DOHH2 (cell line): ENCODE data around the gene PCDH11Y.
"Not testable (repeated sequence)": the region's sequence is repeated elsewhere in the genome, so short reads cannot be mapped to it uniquely, and the experiment has no call there.

ENCODE experiments used
- H3F3A ChIP-seq: fragments of 200-600 bp; sonication (generic), shearing (Covaris generic); 2 replicates; pipeline ENCODE4 v1.6.0; 2016; ENCODE audit warnings: antibody characterized with exemption, mild to moderate bottlenecking; ENCODE audit not compliant: control insufficient read depth, insufficient read depth
- H3K27ac ChIP-seq: fragments of 200-600 bp; sonication (generic); 2 replicates; pipeline ENCODE4 v1.5.1; 2014; ENCODE audit warnings: low read depth, mild to moderate bottlenecking, low read length, moderate library complexity
- H3K27me3 ChIP-seq: fragments of 200-600 bp; sonication (generic); 2 replicates; pipeline ENCODE4 v1.6.1; 2014; ENCODE audit warnings: mild to moderate bottlenecking, low read length, mixed read lengths; ENCODE audit not compliant: control insufficient read depth
- H3K36me3 ChIP-seq: fragments of 200-600 bp; sonication (generic); 2 replicates; pipeline ENCODE4 v1.6.1; 2014; ENCODE audit warnings: mild to moderate bottlenecking, low read length, moderate library complexity, mixed read lengths; ENCODE audit not compliant: control insufficient read depth
- H3K4me1 ChIP-seq: fragments of 200-600 bp; sonication (generic); 2 replicates; pipeline ENCODE4 v1.6.1; 2014; ENCODE audit warnings: mild to moderate bottlenecking, low read length, mixed read lengths; ENCODE audit not compliant: control insufficient read depth
- H3K4me2 ChIP-seq: fragments of 200-600 bp; sonication (generic); 2 replicates; pipeline ENCODE4 v1.6.0; 2014; ENCODE audit warnings: mild to moderate bottlenecking, low read length, moderate library complexity
- H3K4me3 ChIP-seq: fragments of 200-600 bp; sonication (generic); 2 replicates; pipeline ENCODE4 v1.5.1; 2014; ENCODE audit warnings: mild to moderate bottlenecking, low read length, mixed read lengths
- H3K79me2 ChIP-seq: fragments of 200-600 bp; sonication (generic); 2 replicates; pipeline ENCODE4 v1.6.1; 2014; ENCODE audit warnings: mild to moderate bottlenecking, low read length, mixed read lengths; ENCODE audit not compliant: control insufficient read depth
- H3K9me2 ChIP-seq: fragments of 200-600 bp; sonication (generic); replicated peaks from 2 replicates; pipeline ENCODE4 v1.6.1; 2014; ENCODE audit warnings: mild to moderate bottlenecking, low read length, mixed read lengths; ENCODE audit not compliant: control insufficient read depth
- H3K9me3 ChIP-seq: fragments of 200-600 bp; sonication (generic); 2 replicates; pipeline ENCODE4 v1.6.1; 2014; ENCODE audit warnings: antibody characterized with exemption, low read length, mixed read lengths; ENCODE audit not compliant: control insufficient read depth, insufficient read depth
- H4K20me1 ChIP-seq: fragments of 200-600 bp; sonication (generic); 2 replicates; pipeline ENCODE4 v1.6.0; 2014; ENCODE audit warnings: low read depth, mild to moderate bottlenecking, antibody characterized with exemption, low read length, moderate library complexity; ENCODE audit not compliant: control insufficient read depth, insufficient read depth

Gene PCDH11Y

GRCh38 chrY:5215116-5215515 lies 215.0 kb downstream of the PCDH11Y start:
- not testable (repeated sequence) for H3F3A ChIP-seq, H3K27ac ChIP-seq, H3K9me2 ChIP-seq, H3K4me1 ChIP-seq, H3K4me3 ChIP-seq, H4K20me1 ChIP-seq, H3K36me3 ChIP-seq, H3K4me2 ChIP-seq, H3K79me2 ChIP-seq, H3K9me3 ChIP-seq, H3K27me3 ChIP-seq

- H4K20me1 ChIP-seq, H3K9me3 ChIP-seq, H3K27me3 ChIP-seq, H3F3A ChIP-seq, H3K4me3 ChIP-seq, H3K9me2 ChIP-seq, H3K79me2 ChIP-seq, H3K27ac ChIP-seq, H3K36me3 ChIP-seq, H3K4me2 ChIP-seq, H3K4me1 ChIP-seq: not testable (repeated sequence)
Measured at GRCh38 chrY:5324931-5325330, 324.8 kb downstream of the PCDH11Y start.

- not testable (repeated sequence) for H3K4me1 ChIP-seq, H4K20me1 ChIP-seq, H3K36me3 ChIP-seq, H3K27ac ChIP-seq, H3K9me3 ChIP-seq, H3K9me2 ChIP-seq, H3F3A ChIP-seq, H3K4me3 ChIP-seq, H3K27me3 ChIP-seq, H3K79me2 ChIP-seq, H3K4me2 ChIP-seq
Measured at GRCh38 chrY:5342220-5342619, 342.1 kb downstream of the PCDH11Y start.

GRCh38 chrY:5543705-5544104 lies 543.6 kb downstream of the PCDH11Y start:
- H3K4me3 ChIP-seq, H3K79me2 ChIP-seq, H3F3A ChIP-seq, H3K4me1 ChIP-seq, H4K20me1 ChIP-seq, H3K9me2 ChIP-seq, H3K9me3 ChIP-seq, H3K27ac ChIP-seq, H3K4me2 ChIP-seq, H3K36me3 ChIP-seq, H3K27me3 ChIP-seq: not testable (repeated sequence)

- H3K36me3 ChIP-seq, H3K9me2 ChIP-seq, H3K4me3 ChIP-seq, H3K4me1 ChIP-seq, H3K79me2 ChIP-seq, H3K27me3 ChIP-seq, H3K4me2 ChIP-seq, H3F3A ChIP-seq, H3K9me3 ChIP-seq, H4K20me1 ChIP-seq, H3K27ac ChIP-seq: not testable (repeated sequence)
Measured at GRCh38 chrY:5638589-5638988, 638.5 kb downstream of the PCDH11Y start.

- H4K20me1 ChIP-seq, H3K4me3 ChIP-seq, H3K79me2 ChIP-seq, H3F3A ChIP-seq, H3K27me3 ChIP-seq, H3K36me3 ChIP-seq, H3K4me1 ChIP-seq, H3K9me3 ChIP-seq, H3K9me2 ChIP-seq, H3K4me2 ChIP-seq, H3K27ac ChIP-seq: not testable (repeated sequence)
Measured at GRCh38 chrY:5679265-5679664, 679.2 kb downstream of the PCDH11Y start.

- not testable (repeated sequence) for H3F3A ChIP-seq, H3K27me3 ChIP-seq, H3K79me2 ChIP-seq, H3K9me3 ChIP-seq, H3K4me1 ChIP-seq, H3K36me3 ChIP-seq, H4K20me1 ChIP-seq, H3K9me2 ChIP-seq, H3K4me2 ChIP-seq, H3K27ac ChIP-seq, H3K4me3 ChIP-seq
Measured at GRCh38 chrY:5708727-5709126, 708.6 kb downstream of the PCDH11Y start.

- not testable (repeated sequence) for H4K20me1 ChIP-seq, H3K4me2 ChIP-seq, H3F3A ChIP-seq, H3K27ac ChIP-seq, H3K27me3 ChIP-seq, H3K4me1 ChIP-seq, H3K79me2 ChIP-seq, H3K9me2 ChIP-seq, H3K9me3 ChIP-seq, H3K4me3 ChIP-seq, H3K36me3 ChIP-seq
Measured at GRCh38 chrY:5709788-5710381, 709.8 kb downstream of the PCDH11Y start.
